HG03108 (cell line): Measurements from ENCODE around the gene SPATA25.
A peak's percentile ranks its signal among the peaks of the same experiment; 100 is the strongest.

ENCODE experiments used
- ATAC-seq: cut with Tn5 transposase; IDR thresholded peaks from one replicate; pipeline ENCODE4 v1.9.1; 2021; ENCODE audit warnings: moderate library complexity; ENCODE audit not compliant: unreplicated experiment

Gene SPATA25

DNA sequence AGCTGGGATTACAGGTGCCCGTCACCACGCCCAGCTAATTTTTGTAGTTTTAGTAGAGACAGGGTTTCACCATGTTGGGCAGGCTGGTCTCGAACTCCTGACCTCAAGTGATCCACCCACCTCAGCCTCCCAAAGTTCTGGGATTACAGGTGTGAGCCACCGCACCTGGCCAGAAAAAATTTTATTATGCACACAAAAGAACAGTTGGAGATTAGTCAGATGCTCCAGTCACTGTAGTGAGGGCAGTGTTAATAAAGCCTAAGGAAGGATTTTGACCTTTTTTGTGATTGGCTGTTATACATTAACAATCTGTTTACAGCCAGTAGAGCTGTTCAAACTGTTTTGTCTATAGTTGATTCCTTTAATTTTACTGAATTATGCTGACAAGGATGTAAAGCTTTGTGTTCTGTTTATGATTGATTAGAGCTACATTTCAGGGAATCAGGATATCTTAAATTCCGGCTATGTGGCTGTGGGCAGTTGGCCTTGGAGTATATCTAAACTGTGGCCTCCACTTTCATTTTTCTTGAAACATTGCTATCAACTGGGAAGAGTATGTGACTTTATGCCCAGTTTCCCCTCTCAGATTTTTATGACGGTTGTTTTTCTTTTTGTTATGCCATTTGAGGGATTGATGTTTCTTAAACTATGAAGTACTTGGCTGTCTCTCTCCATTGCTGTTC, 20.1 kb downstream of the SPATA25 start:
- ATAC-seq, result no peak

- no peak for ATAC-seq
Observed at GRCh38 chr20:45866454-45866853, 21.0 kb downstream of the SPATA25 start.

DNA sequence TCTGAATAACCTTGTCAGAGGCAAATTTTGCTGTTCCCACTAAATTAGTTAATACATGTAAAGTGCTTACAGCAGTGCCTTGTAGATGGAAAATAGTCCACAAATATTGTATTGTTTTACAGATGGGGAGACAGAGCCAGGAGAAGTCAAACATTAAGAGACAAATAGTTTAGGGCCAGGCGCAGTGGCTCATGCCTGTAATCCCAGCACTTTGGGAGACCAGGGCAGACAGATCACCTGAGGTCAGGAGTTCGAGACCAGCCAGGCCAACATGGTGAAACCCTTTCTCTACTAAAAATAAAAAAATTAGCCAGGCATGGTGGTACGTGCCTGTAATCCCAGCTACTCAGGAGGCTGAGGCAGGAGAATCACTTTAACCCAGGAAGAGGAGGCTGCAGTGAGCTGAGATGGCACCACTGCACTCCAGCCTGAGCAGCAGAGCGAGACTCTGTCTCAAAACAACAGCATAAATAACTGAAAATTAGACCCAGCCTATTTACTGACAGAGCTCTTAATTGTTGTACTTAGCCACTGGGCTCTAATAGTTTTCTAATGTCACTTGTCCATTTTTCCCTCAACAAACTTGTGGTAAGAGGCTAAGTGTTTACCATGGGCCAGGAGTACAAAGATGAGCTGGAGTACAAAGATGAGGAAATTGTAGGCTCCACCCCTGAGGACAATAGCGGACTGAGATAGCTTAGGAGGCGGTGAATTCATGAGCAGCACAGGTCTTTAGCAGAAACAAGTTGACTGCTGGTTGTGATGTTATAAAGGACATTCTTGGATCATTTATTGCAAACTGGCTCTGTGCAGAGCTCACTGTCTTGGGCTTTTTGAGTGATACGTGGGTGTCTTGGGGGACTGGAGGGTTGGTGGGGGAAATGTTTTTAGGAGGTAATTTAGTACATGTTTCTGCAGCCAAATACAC, 23.6 kb downstream of the SPATA25 start:
- ATAC-seq, result no peak

GRCh38 chr20:45861221-45862075, 26.0 kb downstream of the SPATA25 start:
- no peak for ATAC-seq

- ATAC-seq, result no peak
Observed at GRCh38 chr20:45860560-45861220, 26.7 kb downstream of the SPATA25 start.

GRCh38 chr20:45859916-45860315, 27.5 kb downstream of the SPATA25 start:
- ATAC-seq, result no peak

- ATAC-seq, result peak; percentile 12
Observed at GRCh38 chr20:45857882-45858216, 29.6 kb downstream of the SPATA25 start.

GRCh38 chr20:45857114-45857881, 30.1 kb downstream of the SPATA25 start, which contains the start of the genes ACOT8 and ZSWIM3:
ACOT8 (minus strand) TSS chr20:45857392; CDS start chr20:45857315, 77 bp downstream.
ZSWIM3 (plus strand) TSS chr20:45857614; CDS start chr20:45857826, 212 bp downstream.
- peak; percentile 97 for ATAC-seq

DNA sequence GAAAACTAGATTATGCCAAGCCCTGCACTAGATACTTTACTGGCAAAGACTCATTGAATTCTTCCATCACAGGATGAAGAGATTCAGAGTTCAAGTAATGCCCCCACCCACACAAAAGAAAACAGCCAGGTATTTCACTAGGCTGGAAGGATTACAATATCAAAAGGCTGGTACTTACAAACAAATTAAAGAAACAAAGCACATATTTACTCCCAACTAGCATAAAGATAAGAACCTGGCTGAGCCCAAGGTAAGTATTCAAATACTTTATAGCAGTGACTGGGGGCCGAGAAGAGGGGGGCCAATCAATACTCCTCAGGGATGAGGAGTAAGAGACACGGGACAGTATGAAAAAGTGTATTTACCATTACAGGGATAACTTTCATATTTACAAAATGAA, 33.9 kb downstream of the SPATA25 start:
- no peak for ATAC-seq

DNA sequence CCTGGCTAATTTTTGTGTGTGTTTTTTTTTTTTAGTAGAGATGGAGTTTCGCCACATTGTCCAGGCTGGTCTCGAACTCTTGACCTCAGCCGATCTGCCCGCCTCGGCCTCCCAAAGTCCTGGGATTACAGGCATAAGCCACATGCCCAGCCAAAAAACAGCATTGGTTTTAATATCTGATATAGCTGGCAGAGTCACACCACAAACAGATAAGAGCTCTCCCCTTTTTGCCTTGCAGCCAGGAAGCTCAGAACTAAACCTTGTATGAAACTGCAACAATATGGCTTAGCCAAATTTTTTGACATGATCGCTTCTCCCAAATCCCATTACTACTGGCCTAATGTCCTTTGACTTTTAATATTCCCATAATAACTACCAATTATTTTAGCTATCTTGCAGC, 35.1 kb downstream of the SPATA25 start:
- no peak for ATAC-seq

- ATAC-seq, result no peak
Observed at GRCh38 chr20:45851501-45851900, 35.9 kb downstream of the SPATA25 start.

DNA sequence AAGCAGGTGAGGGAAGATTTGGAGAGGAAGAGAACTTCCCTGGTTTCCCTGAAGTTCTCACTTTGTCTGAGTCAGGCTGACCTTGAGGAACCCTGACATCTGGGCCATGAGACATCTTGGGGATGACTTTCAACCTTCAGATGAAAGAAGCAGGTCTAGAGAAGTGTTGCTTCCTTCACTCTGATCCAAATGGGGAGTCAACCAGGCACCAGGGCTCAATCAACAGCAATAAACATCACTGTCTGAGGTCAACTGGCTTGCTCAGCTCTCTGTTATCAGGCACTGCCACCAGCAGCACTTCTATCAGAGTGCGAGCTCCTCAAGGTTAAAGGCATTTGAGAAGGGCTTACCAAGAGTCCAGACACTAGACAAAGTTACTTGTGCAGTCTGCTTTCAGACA, 36.5 kb downstream of the SPATA25 start:
- no peak for ATAC-seq

- ATAC-seq, result no peak
Observed at GRCh38 chr20:45850238-45850637, 37.2 kb downstream of the SPATA25 start.

DNA sequence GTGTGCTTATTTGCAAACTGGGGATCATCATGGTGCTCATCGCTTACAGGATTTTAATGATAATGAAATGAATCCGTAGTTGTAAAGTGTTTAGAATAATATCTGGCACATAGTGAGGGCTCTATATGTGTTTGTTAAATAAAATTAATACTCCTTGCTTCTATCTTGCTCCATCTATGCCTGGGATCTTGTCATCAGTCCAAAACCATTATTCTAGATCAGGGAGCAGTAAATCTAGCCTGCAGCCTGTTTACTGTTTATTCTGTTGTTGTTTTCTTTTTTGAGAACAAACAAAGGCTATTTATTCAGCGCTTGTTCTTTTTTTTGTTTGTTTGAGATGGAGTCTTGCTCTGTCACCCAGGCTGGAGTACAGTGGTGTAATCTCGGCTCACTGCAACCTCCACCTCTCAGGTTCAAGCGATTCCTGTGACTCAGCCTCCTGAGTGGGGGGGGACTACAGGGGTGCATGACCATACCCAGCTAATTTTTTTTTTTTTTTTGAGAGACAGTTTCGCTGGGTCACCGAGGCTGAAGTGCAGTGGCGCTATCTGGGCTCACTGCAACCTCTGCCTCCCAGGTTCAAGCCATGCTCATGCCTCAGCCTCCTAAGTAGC, 38.3 kb downstream of the SPATA25 start:
- ATAC-seq, result no peak

DNA sequence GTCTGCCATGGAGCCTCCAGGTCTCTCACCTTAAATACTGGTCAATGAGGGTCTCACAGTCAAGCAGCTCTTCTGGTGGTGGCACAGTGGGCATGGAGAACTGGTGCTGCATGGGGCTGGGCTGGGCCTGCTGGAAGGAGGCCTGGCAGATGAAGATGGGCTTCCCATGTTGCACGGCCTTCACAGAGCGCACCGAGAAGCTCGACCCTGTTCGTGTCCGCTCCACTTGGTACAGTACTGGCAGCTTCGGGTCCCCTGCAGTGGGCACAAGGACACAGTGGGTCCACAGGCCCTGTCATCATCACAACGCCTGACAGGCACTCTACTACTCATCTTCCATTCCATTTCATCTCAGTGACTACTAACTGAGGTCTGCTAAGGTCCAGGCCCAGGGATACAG, 39.0 kb downstream of the SPATA25 start:
- no peak for ATAC-seq

DNA sequence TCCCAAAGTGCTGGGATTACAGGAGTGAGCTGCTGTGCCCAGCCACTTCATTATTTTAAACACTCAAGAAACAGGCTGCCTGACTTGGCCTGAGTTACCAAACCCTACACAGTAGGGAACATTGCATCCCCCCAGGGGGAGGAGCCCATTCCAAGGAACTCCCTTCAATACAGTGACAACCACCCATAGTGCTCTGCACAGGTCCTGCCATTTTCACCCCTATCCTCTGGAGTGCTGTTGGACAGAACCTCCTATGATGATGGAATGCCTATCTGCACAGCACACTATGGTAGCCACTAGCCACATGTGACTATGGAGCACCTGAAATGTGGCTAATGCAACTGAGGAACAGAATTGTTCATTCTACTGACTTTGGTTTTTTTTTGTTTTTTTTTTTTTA, 42.0 kb downstream of the SPATA25 start:
- ATAC-seq, result no peak

DNA sequence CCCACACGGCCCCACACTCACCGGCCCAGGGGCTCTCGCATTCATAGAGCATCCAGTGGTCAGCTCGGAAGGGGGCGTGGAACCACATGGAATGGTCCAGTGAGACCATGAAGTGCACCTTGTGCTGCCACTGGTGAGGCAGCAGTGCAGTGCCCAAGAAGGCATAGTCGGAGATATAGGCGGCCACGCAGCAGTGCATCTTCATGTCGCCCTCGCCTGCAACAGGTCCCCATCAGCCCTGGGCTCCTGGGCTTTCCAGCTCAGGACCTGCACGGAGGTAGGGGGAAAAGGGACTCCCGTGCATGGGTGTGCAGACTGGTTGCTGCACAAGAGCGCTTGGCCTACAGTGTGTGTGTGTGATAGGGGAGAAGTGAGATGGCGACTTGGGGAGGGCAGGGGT, 43.9 kb downstream of the SPATA25 start:
- no peak for ATAC-seq

GRCh38 chr20:45842169-45842812, 45.1 kb downstream of the SPATA25 start:
- ATAC-seq, result peak; percentile 63
